A549 (cell line): ENCODE data around the gene DUSP7. TPM values are rescaled to one million over a fixed set of nuclear protein-coding genes. Genes with fewer than 3 reads are reported as not detected.

ENCODE experiments used
- ATAC-seq, 2 experiments: fragments of 200-7000 bp in 1 of 2; fragments of >200 bp in 1 of 2; cut with Nextera tagmentation in 1 of 2; cut with Tn5 transposase in 1 of 2; 3 replicates each; pipeline versions ENCODE4 v1.8.0 to v1.9.1; 2018 to 2020; ENCODE audit warnings: mild to moderate bottlenecking in 1 of 2, moderate library complexity in 1 of 2
- CTCF ChIA-PET: fragments of 300-600 bp; sonication (Branson Sonifier 250); formaldehyde crosslinking; extraction: SDS; loops from one replicate; lab custom pipeline; 2021; ENCODE audit warnings: antibody characterized with exemption, inconsistent platforms; lab: Yijun Ruan, JAX
- POLR2A ChIA-PET: fragments of 350-600 bp; formaldehyde crosslinking; extraction: SDS; loops from one replicate; lab custom pipeline; 2021; ENCODE audit warnings: antibody characterized with exemption, inconsistent platforms; lab: Yijun Ruan, JAX
- DNase-seq, 2 experiments: peaks; one replicate each; pipeline versions ENCODE4 v3.0.0 to v3.0.0-alpha.2; 2011 to 2016; ENCODE audit warnings: low read depth in 1 of 2, low spot score in 1 of 2
- FAIRE-seq: peaks from 2 replicates; lab custom pipeline; 2011; peaks lifted over from hg19 to GRCh38; lab: Jason Lieb, UNC
- H3K27ac ChIP-seq, 2 experiments: fragments of >200 bp; sonication (Bioruptor Twin); formaldehyde crosslinking; 3 replicates each; pipeline ENCODE4 v1.5.1; 2016 to 2017
- H3K4me1 ChIP-seq: fragments of >200 bp; sonication (Bioruptor Twin); formaldehyde crosslinking; 3 replicates; pipeline ENCODE4 v1.6.1; 2016
- H3K4me2 ChIP-seq: fragments of >200 bp; sonication (Bioruptor Twin); formaldehyde crosslinking; 3 replicates; pipeline ENCODE4 v1.6.1; 2016
- H3K4me3 ChIP-seq: fragments of >200 bp; sonication (Bioruptor Twin); formaldehyde crosslinking; 3 replicates; pipeline ENCODE4 v1.5.1; 2016
- H3K9me3 ChIP-seq: fragments of >200 bp; sonication (Bioruptor Twin); formaldehyde crosslinking; 3 replicates; pipeline ENCODE4 v1.6.1; 2016
- ATOH8 ChIP-seq: fragments of 250-450 bp; sonication (Bioruptor Pico); IDR thresholded peaks from 2 replicates; pipeline ENCODE4 v1.5.0; 2020; ENCODE audit warnings: low read depth, mild to moderate bottlenecking, moderate library complexity
- CBX2 ChIP-seq: fragments of 200-600 bp; sonication (generic); IDR thresholded peaks from 2 replicates; pipeline ENCODE4 v1.6.1; 2016; ENCODE audit warnings: low read depth, mild to moderate bottlenecking, borderline replicate concordance
- CEBPB ChIP-seq, 2 experiments: fragments of >200 bp in 1 of 2; sonication (Bioruptor Twin) in 1 of 2; formaldehyde crosslinking in 1 of 2; IDR thresholded peaks; 2 replicates each; pipeline ENCODE4 v1.6.1; 2012 to 2016
- CHD2 ChIP-seq: fragments of 150-350 bp; IDR thresholded peaks from 2 replicates; pipeline ENCODE4 v1.6.1; 2014; ENCODE audit warnings: low read length; ENCODE audit not compliant: partially characterized antibody
- E2F6 ChIP-seq: IDR thresholded peaks from 2 replicates; pipeline ENCODE4 v1.6.1; 2012; ENCODE audit warnings: low read depth, borderline replicate concordance
- ELK1 ChIP-seq: fragments of 150-350 bp; IDR thresholded peaks from 2 replicates; pipeline ENCODE4 v1.6.1; 2014; ENCODE audit warnings: low read depth, mild to moderate bottlenecking, low read length
- EP300 ChIP-seq, 2 experiments: fragments of >200 bp; sonication (Bioruptor Twin); formaldehyde crosslinking; IDR thresholded peaks; 2 replicates in 1 of 2; 3 replicates in 1 of 2; pipeline ENCODE4 v1.6.1; 2016 to 2017
- FOSB ChIP-seq: fragments of 250-450 bp; sonication (Bioruptor Pico); IDR thresholded peaks from 2 replicates; pipeline ENCODE4 v1.5.0; 2020; ENCODE audit warnings: mild to moderate bottlenecking, moderate library complexity
- FOSL2 ChIP-seq, 2 experiments: fragments of 450-650 bp in 1 of 2; fragments of >200 bp in 1 of 2; sonication (Bioruptor Twin) in 1 of 2; formaldehyde crosslinking; IDR thresholded peaks; 2 replicates each; pipeline versions ENCODE4 v1.5.0 to v1.6.1; 2016 to 2020; ENCODE audit warnings: mild to moderate bottlenecking in 1 of 2, moderate library complexity in 1 of 2
- FOXS1 ChIP-seq: fragments of 250-450 bp; sonication (Bioruptor Pico); IDR thresholded peaks from 2 replicates; pipeline ENCODE4 v1.5.0; 2020; ENCODE audit warnings: mild to moderate bottlenecking, moderate library complexity
- HES2 ChIP-seq: fragments of >200 bp; sonication (Bioruptor Twin); formaldehyde crosslinking; IDR thresholded peaks from 2 replicates; pipeline ENCODE4 v1.6.1; 2016
- HMGXB4 ChIP-seq: fragments of 250-450 bp; sonication (Bioruptor Pico); IDR thresholded peaks from 2 replicates; pipeline ENCODE4 v1.5.0; 2021; ENCODE audit warnings: mild to moderate bottlenecking, moderate library complexity, borderline replicate concordance
- HOXB5 ChIP-seq: fragments of 250-450 bp; sonication (Bioruptor Pico); IDR thresholded peaks from 2 replicates; pipeline ENCODE4 v1.5.0; 2020; ENCODE audit warnings: mild to moderate bottlenecking, moderate library complexity
- KDM1A ChIP-seq: fragments of 200-600 bp; sonication (generic); IDR thresholded peaks from 2 replicates; pipeline ENCODE4 v1.6.1; 2016; ENCODE audit warnings: low read depth, mild to moderate bottlenecking
- KDM5A ChIP-seq: fragments of 200-600 bp; sonication (generic); IDR thresholded peaks from 2 replicates; pipeline ENCODE4 v1.6.1; 2016; ENCODE audit warnings: antibody characterized with exemption, mild to moderate bottlenecking
- MAFK ChIP-seq: fragments of 450-650 bp; IDR thresholded peaks from 2 replicates; pipeline ENCODE4 v1.6.1; 2014; ENCODE audit not compliant: partially characterized antibody
- NFE2L2 ChIP-seq: fragments of 150-350 bp; conservative IDR thresholded peaks from 2 replicates; pipeline ENCODE4 v1.6.1; 2014; ENCODE audit warnings: low read length
- NR3C1 ChIP-seq: fragments of >200 bp; sonication (Bioruptor Twin); formaldehyde crosslinking; IDR thresholded peaks from 3 replicates; pipeline ENCODE4 v1.6.1; 2017
- POLR2A ChIP-seq: IDR thresholded peaks from 2 replicates; pipeline ENCODE4 v1.6.1; 2012; ENCODE audit warnings: mild to moderate bottlenecking, low read length
- POLR2AphosphoS2 ChIP-seq: conservative IDR thresholded peaks from 2 replicates; pipeline ENCODE4 v1.6.1; 2012; ENCODE audit warnings: low read length, improper control_type of control experiment, inconsistent platforms
- RAD21 ChIP-seq, 2 experiments: fragments of >200 bp in 1 of 2; sonication (Bioruptor Twin) in 1 of 2; formaldehyde crosslinking in 1 of 2; IDR thresholded peaks in 1 of 2; conservative IDR thresholded peaks in 1 of 2; 2 replicates in 1 of 2; 3 replicates in 1 of 2; pipeline ENCODE4 v1.6.1; 2012 to 2018; ENCODE audit warnings: inconsistent platforms in 1 of 2
- RCOR1 ChIP-seq: fragments of 150-350 bp; IDR thresholded peaks from 2 replicates; pipeline ENCODE4 v1.6.1; 2014; ENCODE audit warnings: antibody characterized with exemption, low read length, low read depth
- RFX5 ChIP-seq: fragments of 450-650 bp; IDR thresholded peaks from 2 replicates; pipeline ENCODE4 v1.7.1; 2014; ENCODE audit warnings: antibody characterized with exemption, mild to moderate bottlenecking, moderate library complexity
- RNF2 ChIP-seq: fragments of 200-600 bp; sonication (generic); IDR thresholded peaks from 2 replicates; pipeline ENCODE4 v1.6.1; 2016; ENCODE audit warnings: low read depth, mild to moderate bottlenecking, antibody characterized with exemption, moderate library complexity, borderline replicate concordance
- SMC3 ChIP-seq: fragments of >200 bp; sonication (Bioruptor Twin); formaldehyde crosslinking; IDR thresholded peaks from 3 replicates; pipeline ENCODE4 v1.6.1; 2018; ENCODE audit warnings: inconsistent platforms
- USF2 ChIP-seq: fragments of 450-650 bp; IDR thresholded peaks from 2 replicates; pipeline ENCODE4 v1.6.1; 2014; ENCODE audit warnings: antibody characterized with exemption
- ZNF302 ChIP-seq: fragments of 250-450 bp; sonication (Bioruptor Pico); IDR thresholded peaks from 2 replicates; pipeline ENCODE4 v1.9.0; 2021; ENCODE audit warnings: inconsistent platforms, mild to moderate bottlenecking, moderate library complexity
- WGBS: methylation state at CpG from one replicate; pipeline ENCODE4 v1.1.6; 2017; ENCODE audit errors: missing lambda C conversion rate; 5-methylcytosine and 5-hydroxymethylcytosine counted together
- polyA plus RNA-seq, 4 experiments: library from polyadenylated mRNA; depleted of rRNA in 3 of 4; stranded (reverse); fragments of >200 nt; fragmentation: RNase III in 1 of 4; extraction: RNeasy Plus Mini Kit Qiagen cat#74134 plus additional on column Dnase treatment in 1 of 4; gene quantifications; 2 replicates in 3 of 4; 3 replicates in 1 of 4; pipeline ENCODE4 v1.2.3, GENCODE V29; 2011 to 2017

Gene DUSP7
- polyA plus RNA-seq, 2 of the 4 experiments (the other 2 are of a cell fraction), result 4.4 to 4.8 TPM

GRCh38 chr3:52070724-52071621 is 14.6 kb upstream of the DUSP7 start:
- Histone ChIP-seq H3K4me3 (no peak overlapping the region), H3K27ac (no peak overlapping the region), H3K4me2 (no peak overlapping the region), H3K9me3 (no peaks in the 10 kb centered on the region), H3K4me1 (no peaks in the 10 kb centered on the region)
- WGBS, result 95% methylated on average over 15 of the region's 22 CpGs
- no peak for DNase-seq
- TF ChIP-seq ZNF302 (CRISPR knock-in tag) (no peak), FOSL2 (IDR thresholded peaks at IDR 0.05) (no peak), FOSL2 (CRISPR knock-in tag; IDR thresholded peaks at IDR 0.05) (no peak), FOSB (no peak), HMGXB4 (CRISPR knock-in tag) (no peak), CHD2 (no peak), HES2 (no peak), KDM1A (no peak), USF2 (no peak), RAD21 (conservative IDR thresholded peaks at IDR 0.05 in 1 of 2, IDR thresholded peaks at IDR 0.05 in 1 of 2) (no peak)
- no peak for ATAC-seq
- CTCF ChIA-PET, result interaction anchor here (0.8 to 1.8 kb wide), 3 partner anchors 11 to 74 kb away, joined by 3 to 4 read pairs (median 3); no protein-coding TSS in a partner anchor
- POLR2A ChIA-PET, result no interaction called here
- FAIRE-seq, result no peak

- no peak for DNase-seq
- Histone ChIP-seq H3K9me3 (no peaks in the 10 kb centered on the region), H3K27ac (no peak overlapping the region), H3K4me2 (no peak overlapping the region), H3K4me3 (no peak overlapping the region), H3K4me1 (no peaks in the 10 kb centered on the region)
- ChIA-PET POLR2A (no interaction called here), CTCF (interaction anchor here (1.0 to 1.8 kb wide), 2 partner anchors 13 to 53 kb away, joined by 3 to 4 read pairs; no protein-coding TSS in a partner anchor)
- no peak for FAIRE-seq
- WGBS, result 83% methylated on average over 4 of the region's 4 CpGs
- no peak for ATAC-seq
- TF ChIP-seq HOXB5 (no peak), KDM1A (no peak), SMC3 (no peak), POLR2AphosphoS2 (no peak), FOXS1 (CRISPR knock-in tag) (no peak), RNF2 (no peak), ATOH8 (CRISPR knock-in tag) (no peak), FOSB (no peak), E2F6 (no peak), CBX2 (no peak), KDM5A (no peak), RCOR1 (no peak), POLR2A (no peak), NFE2L2 (no peak), NR3C1 (no peak), RFX5 (no peak), EP300 (IDR thresholded peaks at IDR 0.05) (no peak), MAFK (no peak), CEBPB (IDR thresholded peaks at IDR 0.05) (no peak), ELK1 (no peak)
Observed at GRCh38 chr3:52069855-52070254, 13.5 kb upstream of the DUSP7 start.
